GM19351 (cell line): ENCODE measurements around the gene CNOT6.
A peak's percentile ranks its signal among the peaks of the same experiment; 100 is the strongest.
"Not testable (repeated sequence)": the region's sequence is repeated elsewhere in the genome, so short reads cannot be mapped to it uniquely, and the experiment has no call there.

ENCODE experiments used
- ATAC-seq: cut with Tn5 transposase; IDR thresholded peaks from one replicate; pipeline ENCODE4 v1.9.1; 2021; ENCODE audit warnings: mild to moderate bottlenecking, moderate library complexity; ENCODE audit not compliant: unreplicated experiment

The CNOT6 gene

DNA sequence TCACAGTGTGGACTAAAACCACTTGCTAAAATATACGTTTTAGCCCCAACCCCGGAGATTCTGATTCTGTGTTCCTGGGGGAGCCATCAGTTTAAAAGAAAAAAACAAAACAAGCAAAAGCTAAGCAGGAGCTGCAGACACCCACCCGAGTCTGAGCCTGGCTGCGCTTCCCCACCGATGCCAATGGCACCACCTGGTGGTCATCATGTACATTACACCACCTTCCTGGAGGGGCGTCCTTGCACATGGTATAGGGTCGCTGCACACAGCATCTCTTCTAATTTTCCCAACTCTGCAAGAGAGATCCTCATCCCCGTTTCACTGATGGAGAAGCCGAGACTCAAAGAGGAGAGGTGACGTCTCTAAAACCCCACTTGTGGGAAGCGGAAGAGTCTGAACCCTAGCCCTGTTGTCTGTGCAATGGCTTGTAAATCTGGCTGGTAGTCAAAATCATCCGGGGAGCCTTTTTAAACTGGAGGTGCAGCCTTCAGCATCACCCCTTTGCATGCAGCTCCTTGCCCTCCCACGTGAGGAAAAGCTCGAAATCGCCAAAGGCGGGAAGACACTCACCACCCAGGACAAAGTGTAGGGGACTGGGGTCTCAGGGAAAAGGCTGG lies 23.1 kb upstream of the CNOT6 start:
- ATAC-seq: peak; percentile 79

GRCh38 chr5:180471866-180472265 lies 22.3 kb upstream of the CNOT6 start:
- no peak for ATAC-seq

DNA sequence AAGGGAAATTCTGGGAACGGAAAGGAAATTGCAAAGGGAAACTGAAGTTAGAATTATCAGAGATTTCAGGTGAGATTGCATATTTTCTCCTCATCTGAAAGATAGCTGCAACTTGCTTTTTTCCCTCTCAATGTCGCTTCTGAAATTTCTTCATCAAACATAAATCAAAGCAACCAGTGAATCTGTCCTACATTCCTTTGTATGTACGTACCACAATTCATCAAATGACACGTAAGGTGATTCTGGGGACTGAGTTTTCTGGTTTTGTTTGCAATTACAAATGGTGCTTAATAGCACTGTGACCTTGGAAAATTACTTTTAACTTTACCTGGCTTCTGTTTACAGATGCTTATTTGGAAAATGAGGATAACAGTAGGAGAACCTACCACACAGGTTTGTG lies 21.9 kb upstream of the CNOT6 start:
- no peak for ATAC-seq

- ATAC-seq: not testable (repeated sequence)
These were observed 20.8 kb upstream of the CNOT6 start for GRCh38 chr5:180473386-180473785.

DNA sequence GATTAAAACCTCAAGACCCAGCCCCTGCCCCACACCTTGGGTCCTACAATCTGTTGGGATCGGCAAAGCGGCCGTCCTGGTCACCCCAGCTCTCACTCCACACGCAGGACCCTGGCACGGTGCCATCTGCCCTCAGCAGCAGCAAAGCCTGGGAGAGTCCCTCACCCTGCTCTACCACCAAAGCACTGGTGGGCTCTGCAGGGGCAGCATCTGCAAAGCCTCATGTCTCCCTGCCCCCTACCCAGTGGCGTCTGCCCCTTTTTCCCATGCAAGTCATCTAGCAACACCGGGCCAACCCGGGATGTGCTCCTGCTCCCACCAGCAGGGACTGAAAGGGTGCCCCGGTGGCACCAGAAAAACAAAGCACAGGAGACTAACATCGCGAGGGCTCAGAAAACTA lies 19.6 kb upstream of the CNOT6 start:
- no peak for ATAC-seq

- not testable (repeated sequence) for ATAC-seq
These were observed 18.1 kb upstream of the CNOT6 start for GRCh38 chr5:180475969-180476524.

DNA sequence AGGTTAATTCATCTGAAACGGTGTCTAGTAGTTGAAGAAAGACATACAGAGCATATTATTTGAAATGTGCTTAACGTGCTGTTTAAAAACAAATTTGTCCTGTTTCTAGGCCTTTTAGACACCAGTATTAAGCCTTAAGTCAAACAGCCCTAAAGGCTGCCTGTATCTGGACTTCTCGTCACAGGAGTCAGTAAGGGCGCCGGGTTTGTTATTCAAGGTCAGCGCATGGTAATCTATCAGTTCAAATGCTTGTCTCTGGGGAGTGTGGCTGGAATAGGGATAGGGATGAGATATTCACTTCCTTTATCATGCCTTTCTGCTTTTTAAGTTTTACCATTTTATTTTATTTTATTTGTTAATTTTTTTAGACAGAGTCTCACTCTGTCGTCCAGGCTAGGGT lies 9.4 kb upstream of the CNOT6 start:
- ATAC-seq: no peak

DNA sequence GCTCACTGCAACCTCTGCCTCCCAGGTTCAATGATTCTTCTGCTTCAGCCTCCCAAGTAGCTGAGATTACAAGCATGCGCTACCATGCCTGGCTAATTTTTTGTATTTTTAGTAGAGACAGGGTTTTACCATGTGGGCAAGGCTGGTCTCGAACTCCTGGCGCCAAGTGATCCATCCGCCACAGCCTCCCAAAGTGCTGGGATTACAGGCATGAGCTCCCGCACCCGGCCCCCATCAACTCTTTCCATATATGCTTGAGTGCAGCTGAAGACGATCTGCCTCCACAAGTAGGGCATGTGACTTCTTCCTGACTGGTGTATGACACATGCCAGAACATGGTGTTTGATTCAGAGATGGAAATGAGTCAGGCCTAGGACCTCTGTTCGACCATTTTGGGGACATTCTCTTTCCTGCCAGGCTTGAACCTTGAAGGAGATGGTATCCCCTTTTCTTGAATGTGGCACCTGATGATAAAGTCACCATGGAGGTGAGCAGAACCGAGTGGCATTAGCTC lies 7.5 kb upstream of the CNOT6 start:
- no peak for ATAC-seq

- ATAC-seq: no peak
These were observed 6.6 kb upstream of the CNOT6 start for GRCh38 chr5:180487556-180487955.

GRCh38 chr5:180491496-180491895 lies 2.7 kb upstream of the CNOT6 start:
- ATAC-seq: no peak

DNA sequence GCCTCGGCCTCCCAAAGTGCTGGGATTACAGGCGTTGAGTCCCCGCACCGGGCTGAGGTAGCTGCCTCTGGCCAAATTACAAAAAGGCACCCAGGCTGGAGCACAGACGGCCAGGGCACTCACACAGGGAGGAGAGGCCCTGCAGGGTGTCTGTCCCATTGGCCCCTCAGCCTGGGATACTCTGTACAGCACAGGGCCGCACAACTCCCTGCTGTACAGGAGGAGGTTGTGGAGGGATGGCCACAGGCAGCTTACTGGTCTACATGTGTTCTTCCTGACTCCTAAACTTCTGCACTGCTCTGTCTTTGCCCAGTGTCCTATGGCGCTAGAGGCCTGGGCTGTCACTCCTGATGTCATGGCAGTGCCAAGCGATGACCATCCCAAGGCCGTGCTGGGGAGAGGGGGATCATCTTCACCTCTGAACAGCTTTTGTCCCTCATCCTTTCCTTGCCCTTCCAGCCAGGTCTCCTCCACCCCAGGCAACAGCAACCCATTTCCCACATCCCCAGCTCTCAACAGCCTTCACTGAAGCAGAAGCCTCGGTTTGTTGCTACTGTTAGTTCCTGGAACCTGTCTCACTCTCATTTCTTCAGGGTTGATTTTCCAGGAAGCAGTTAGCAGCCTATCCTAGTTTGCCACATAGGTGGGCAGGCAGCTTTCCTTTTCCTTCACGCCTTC lies 1.8 kb upstream of the CNOT6 start:
- ATAC-seq: no peak

DNA sequence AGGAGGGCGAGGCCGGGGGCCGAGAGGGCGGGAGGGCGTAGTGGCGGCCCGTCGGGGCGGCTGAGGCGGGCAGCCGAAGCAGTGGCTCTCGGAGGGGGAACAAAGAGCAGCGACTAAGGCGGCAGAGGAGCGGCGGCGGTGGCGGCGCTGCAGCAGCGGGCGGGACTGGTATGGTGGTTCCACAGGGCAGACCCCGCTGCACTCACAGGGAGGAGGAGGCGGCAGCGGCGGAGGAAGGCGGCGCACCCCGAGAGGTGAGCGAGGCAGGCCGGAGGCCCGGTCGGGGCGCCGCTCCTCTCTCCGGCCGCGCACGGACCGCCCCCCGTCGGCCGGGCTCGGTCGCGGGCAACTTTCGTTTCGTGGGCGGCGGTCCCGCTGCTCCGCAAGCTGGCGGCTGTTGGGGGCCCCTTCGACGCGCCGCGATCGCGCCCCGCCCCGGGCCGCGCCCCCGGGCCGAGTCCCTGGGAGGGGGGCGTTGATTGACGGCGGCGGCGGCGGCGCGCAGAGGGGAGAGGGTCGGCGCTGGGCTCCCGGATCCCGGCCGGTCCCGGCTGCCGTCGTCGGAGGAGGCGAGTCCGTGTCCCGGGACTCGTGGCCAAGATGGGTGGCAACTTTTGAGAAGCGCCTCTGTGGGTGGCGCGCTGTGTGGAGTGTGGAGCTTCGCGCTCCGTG lies 467 bp downstream of the CNOT6 start:
- ATAC-seq: peak; percentile 40

DNA sequence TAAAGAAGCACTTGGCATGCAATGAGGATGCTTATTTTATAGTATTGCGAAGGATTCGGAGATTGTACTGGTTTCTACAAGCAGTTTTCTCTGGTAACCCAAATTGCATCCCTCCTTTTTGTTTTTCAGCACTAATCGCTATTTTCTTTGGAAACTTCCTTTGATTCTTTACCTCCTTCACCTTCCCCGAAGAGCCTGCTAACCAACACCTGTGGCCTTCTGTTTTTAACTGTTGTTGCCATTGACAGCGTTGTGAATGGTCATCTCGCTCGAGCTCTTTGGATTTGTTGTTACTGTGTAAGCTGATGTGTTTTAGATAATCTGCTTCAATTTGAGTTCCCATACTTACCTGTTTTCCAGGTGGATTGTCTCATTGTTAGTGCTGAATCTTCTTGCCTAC lies 1.1 kb downstream of the CNOT6 start:
- no peak for ATAC-seq

DNA sequence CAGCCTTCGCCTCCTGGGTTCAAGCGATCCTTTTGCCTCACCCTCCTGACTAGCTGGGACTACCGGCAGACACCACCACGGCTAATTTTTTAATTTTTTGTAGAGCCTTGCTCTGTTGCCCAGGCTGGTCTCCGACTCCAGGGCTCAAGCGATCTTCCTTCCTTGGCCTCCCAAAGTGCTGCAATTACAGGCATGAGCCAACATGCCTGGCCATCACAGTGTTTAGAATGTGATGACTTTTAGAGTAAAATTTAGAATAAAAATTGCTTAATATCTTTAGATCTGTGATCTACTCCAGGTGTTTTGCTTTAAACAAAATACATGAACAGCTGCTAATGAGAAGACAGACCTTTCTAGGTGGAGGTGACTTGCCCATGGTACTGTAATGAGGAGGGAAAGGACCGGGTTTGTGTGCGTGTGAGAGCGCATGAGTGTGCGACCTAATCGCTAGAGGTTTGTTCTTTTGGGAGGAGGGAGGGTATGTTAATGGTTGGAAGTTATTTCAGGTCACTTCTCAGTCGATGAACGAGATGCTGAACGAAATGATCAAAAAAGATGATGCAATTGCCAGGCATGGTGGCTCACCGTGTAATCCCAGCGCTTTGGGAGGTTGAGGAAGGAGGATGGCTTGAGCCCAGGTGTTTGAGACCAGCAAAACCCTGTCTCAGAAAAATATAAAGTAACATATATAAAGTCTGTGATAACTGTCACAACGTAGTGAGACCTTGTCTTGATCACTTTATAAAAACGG lies 2.0 kb downstream of the CNOT6 start:
- no peak for ATAC-seq

DNA sequence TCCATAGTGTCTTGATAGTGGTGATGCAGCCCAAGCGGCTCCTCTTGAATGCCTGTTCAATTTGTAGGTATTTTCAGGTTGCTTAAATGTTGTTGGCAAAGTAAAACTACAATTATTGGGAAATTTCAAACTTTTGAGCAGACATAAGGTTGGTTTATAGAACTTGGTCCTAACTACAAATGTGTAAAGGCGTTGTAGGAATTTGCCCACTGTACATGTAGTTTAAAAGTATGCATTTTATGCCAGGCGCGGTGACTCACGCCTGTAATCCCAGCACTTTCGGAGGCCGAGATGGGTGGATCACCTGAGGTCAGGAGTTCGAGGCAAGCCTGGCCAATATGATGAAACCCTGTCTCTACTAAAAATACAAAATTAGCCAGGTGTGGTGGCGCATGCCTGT lies 2.6 kb downstream of the CNOT6 start:
- not testable (repeated sequence) for ATAC-seq

DNA sequence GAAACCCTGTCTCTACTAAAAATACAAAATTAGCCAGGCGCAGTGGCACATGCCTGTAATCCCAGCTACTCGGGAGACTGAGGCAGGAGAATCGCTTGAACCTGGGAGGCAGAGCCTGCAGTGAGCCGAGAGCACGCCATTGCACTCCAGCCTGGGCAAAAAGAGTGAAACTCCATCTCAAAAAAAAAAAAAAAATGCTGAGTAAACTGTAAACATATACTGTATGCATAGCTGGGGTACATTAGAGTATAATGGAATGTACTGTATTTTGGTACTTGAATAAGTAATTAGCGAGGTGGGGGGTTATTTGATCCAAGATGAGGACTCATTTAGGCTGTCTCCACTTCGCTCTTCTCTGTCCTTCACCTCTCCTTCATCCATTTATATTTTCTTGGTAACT lies 3.7 kb downstream of the CNOT6 start:
- not testable (repeated sequence) for ATAC-seq

DNA sequence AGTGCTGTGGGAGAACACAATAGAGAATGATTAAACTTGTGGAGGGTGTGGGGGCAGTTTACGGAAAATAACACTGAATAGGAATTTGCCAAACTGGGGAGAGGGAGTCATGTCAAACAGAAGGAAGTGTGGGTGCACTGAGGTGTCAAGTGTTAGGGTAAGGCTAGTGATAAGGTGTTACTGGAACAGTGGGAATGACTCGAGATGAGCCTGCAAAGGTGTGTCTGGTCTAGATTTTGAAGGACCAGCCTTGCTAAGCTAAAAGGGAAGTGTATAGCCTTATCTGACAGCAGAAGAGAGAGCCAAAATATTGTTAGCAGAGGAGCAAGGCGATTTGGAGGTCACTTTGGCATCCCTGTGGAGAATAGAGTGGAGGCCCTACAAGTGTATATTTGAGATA lies 4.2 kb downstream of the CNOT6 start:
- ATAC-seq: no peak

GRCh38 chr5:180499684-180500083 lies 5.5 kb downstream of the CNOT6 start:
- ATAC-seq: no peak

GRCh38 chr5:180500300-180500699 lies 6.1 kb downstream of the CNOT6 start:
- ATAC-seq: not testable (repeated sequence)

- no peak for ATAC-seq
These were observed 13.5 kb downstream of the CNOT6 start for GRCh38 chr5:180507661-180508060.

- ATAC-seq: no peak
These were observed 21.1 kb downstream of the CNOT6 start for GRCh38 chr5:180515294-180515693.
